CD4-positive, alpha-beta T cell (primary cell): ENCODE results near the gene USO1. TPM values are rescaled to one million over a fixed set of nuclear protein-coding genes. Genes with fewer than 3 reads are reported as not detected.

Experiments
- ATAC-seq: fragments of 200-7000 bp; cut with Tn5 transposase; one replicate; pipeline ENCODE4 v1.10.0; 2022; ENCODE audit warnings: mild to moderate bottlenecking; ENCODE audit not compliant: poor library complexity
- CTCF ChIA-PET: fragments of 350-600 bp; sonication (Branson Sonifier 250); formaldehyde crosslinking; loops from one replicate; lab custom pipeline; 2021; ENCODE audit warnings: antibody characterized with exemption, inconsistent platforms; lab: Charles Lee
- POLR2A ChIA-PET: fragments of 350-600 bp; sonication (Branson Sonifier 250); formaldehyde crosslinking; loops from one replicate; lab custom pipeline; 2021; ENCODE audit warnings: antibody characterized with exemption, inconsistent platforms; lab: Charles Lee
- DNase-seq, 14 experiments: peaks; one replicate each; pipeline ENCODE4 v3.0.0-alpha.2; 2013 to 2020; ENCODE audit warnings: mixed read lengths in 2 of 14
- H3K27ac ChIP-seq, 2 donors: one replicate each; pipeline versions ENCODE4 v1.5.1 to v1.7.0; 2013; ENCODE audit warnings: low read length in 2 of 2, low read depth in 1 of 2, mild to moderate bottlenecking in 1 of 2
- H3K27me3 ChIP-seq, 2 experiments: 1 replicate in 1 of 2; 2 replicates in 1 of 2; pipeline versions ENCODE4 v1.6.1 to v1.7.0; 2013; ENCODE audit warnings: low read length in 2 of 2, control low read depth in 1 of 2, mild to moderate bottlenecking in 1 of 2, moderate library complexity in 1 of 2; ENCODE audit not compliant: insufficient read depth in 2 of 2, control insufficient read depth in 1 of 2
- H3K36me3 ChIP-seq: one replicate; pipeline ENCODE4 v1.6.1; 2013; ENCODE audit warnings: low read length, control low read depth; ENCODE audit not compliant: insufficient read depth
- H3K4me1 ChIP-seq: one replicate; pipeline ENCODE4 v1.6.1; 2013; ENCODE audit warnings: low read length, control low read depth; ENCODE audit not compliant: insufficient read depth
- H3K4me3 ChIP-seq: one replicate; pipeline ENCODE4 v1.5.1; 2013; ENCODE audit warnings: mild to moderate bottlenecking, low read length, moderate library complexity
- H3K9me3 ChIP-seq, 2 experiments: 1 replicate in 1 of 2; 2 replicates in 1 of 2; pipeline versions ENCODE4 v1.6.1 to v1.7.0; 2013; ENCODE audit warnings: low read length in 2 of 2, mild to moderate bottlenecking in 2 of 2, control low read depth in 1 of 2, moderate library complexity in 1 of 2; ENCODE audit not compliant: control insufficient read depth in 1 of 2, insufficient read depth in 1 of 2
- H3K27ac Mint-ChIP-seq: one replicate; pipeline ENCODE4 v1.8.0; 2020; ENCODE audit warnings: mixed read lengths
- H3K27me3 Mint-ChIP-seq: one replicate; pipeline ENCODE4 v1.8.0; 2021; ENCODE audit warnings: mixed read lengths
- H3K36me3 Mint-ChIP-seq: one replicate; pipeline ENCODE4 v1.8.0; 2021; ENCODE audit warnings: low read depth, mixed read lengths
- H3K4me1 Mint-ChIP-seq: one replicate; pipeline ENCODE4 v1.8.0; 2021; ENCODE audit warnings: low read depth, mixed read lengths
- H3K4me3 Mint-ChIP-seq: one replicate; pipeline ENCODE4 v1.8.0; 2020; ENCODE audit warnings: mild to moderate bottlenecking, mixed read lengths
- H3K9me3 Mint-ChIP-seq: one replicate; pipeline ENCODE4 v1.8.0; 2020; ENCODE audit warnings: mixed read lengths
- intact Hi-C, 2 experiments: fragments of 100-400 bp; cut with DNase I in 1 of 2; cut with micrococcal nuclease in 1 of 2; formaldehyde crosslinking; loops; one replicate each; pipeline versions ENCODE4 v1.15.1 to v1.9.0; 2023 to 2025; cut with DNase I, micrococcal nuclease
- total RNA-seq, 174 experiments: library from RNA in 2 of 174; stranded (reverse) in 2 of 174; gene quantifications; one replicate each; pipeline ENCODE4 v1.2.3 and lab custom pipeline; 2021 to 2026
- TF ChIP-seq, protein P1 (sequence below): fragments of 200-600 bp; IDR thresholded peaks from one replicate; pipeline ENCODE4 v1.8.0; 2022; ENCODE audit warnings: antibody characterized with exemption, mild to moderate bottlenecking

Gene USO1
- total RNA-seq, 2 experiments from 2014 or later: 10.5 to 10.9 TPM

DNA sequence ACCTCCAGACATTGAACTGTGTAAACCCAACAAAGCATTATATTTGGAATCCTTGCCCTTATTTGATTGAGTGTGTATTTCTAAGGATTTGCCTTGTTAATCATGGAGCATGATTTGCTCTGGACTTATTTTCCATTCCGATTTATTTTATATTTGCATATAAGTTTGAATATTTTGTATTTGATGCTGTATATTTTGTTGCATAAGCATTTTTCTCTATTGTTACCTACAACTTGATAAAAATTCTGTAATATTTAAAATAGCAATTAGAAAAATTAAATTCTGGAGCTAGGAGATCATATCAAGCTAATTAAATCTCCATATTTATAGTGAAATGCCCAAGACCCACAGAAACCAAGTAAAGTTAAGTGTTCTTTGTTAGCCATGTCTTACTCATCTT lies 47.2 kb downstream of the USO1 start:
- H3K27me3 ChIP-seq: no peaks in the 10 kb centered on the region
- Mint-ChIP-seq H3K27me3 (no peaks in the 10 kb centered on the region), H3K4me3 (no peak overlapping the region), H3K36me3 (peaks cover 90% of the 10 kb centered on the region), H3K27ac (no peak overlapping the region), H3K9me3 (no peaks in the 10 kb centered on the region), H3K4me1 (peaks cover 4% of the 10 kb centered on the region)
- no peaks in the 10 kb centered on the region for H3K4me1 ChIP-seq
- no peak for ATAC-seq
- H3K4me3 ChIP-seq: no peak overlapping the region
- ChIA-PET CTCF (no interaction called here), POLR2A (no interaction called here)
- H3K27ac ChIP-seq: no peak overlapping the region
- DNase-seq: no peak
- TF ChIP-seq, protein P1, sequence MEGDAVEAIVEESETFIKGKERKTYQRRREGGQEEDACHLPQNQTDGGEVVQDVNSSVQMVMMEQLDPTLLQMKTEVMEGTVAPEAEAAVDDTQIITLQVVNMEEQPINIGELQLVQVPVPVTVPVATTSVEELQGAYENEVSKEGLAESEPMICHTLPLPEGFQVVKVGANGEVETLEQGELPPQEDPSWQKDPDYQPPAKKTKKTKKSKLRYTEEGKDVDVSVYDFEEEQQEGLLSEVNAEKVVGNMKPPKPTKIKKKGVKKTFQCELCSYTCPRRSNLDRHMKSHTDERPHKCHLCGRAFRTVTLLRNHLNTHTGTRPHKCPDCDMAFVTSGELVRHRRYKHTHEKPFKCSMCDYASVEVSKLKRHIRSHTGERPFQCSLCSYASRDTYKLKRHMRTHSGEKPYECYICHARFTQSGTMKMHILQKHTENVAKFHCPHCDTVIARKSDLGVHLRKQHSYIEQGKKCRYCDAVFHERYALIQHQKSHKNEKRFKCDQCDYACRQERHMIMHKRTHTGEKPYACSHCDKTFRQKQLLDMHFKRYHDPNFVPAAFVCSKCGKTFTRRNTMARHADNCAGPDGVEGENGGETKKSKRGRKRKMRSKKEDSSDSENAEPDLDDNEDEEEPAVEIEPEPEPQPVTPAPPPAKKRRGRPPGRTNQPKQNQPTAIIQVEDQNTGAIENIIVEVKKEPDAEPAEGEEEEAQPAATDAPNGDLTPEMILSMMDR: no peak
- intact Hi-C loops: no loop called here
- peaks cover 67% of the 10 kb centered on the region for H3K36me3 ChIP-seq
- no peaks in the 10 kb centered on the region for H3K9me3 ChIP-seq

DNA sequence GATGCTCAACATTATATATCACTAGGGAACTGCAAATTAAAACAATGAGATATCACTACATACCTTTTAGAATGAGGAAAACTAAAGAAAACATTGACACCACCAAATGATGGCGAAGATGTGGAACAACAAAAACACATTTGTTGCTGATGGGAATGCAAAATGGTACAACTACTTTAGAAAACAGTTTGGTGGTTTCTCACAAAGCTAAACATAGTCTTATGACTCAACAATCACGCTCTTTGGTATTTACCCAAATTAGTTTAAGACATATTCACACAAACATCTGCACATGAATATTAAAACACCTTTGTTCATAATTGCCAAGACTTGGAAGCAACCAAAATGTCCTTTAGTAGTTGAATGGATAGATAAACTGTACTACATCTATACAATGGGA lies 53.2 kb downstream of the USO1 start:
- POLR2A ChIA-PET: interaction anchor here (0.6 kb wide), 1 partner anchor 17 kb away, joined by 3 read pairs; no protein-coding TSS in a partner anchor
- H3K27me3 Mint-ChIP-seq: no peaks in the 10 kb centered on the region
- CTCF ChIA-PET: no interaction called here
- no peaks in the 10 kb centered on the region for H3K4me1 Mint-ChIP-seq
- peaks cover 95% of the 10 kb centered on the region for H3K36me3 Mint-ChIP-seq
- peaks cover 68% of the 10 kb centered on the region for H3K36me3 ChIP-seq
- DNase-seq: no peak
- intact Hi-C loops: loop anchor here in 1 of 2 experiments (5.0 kb wide), 1 partner anchor 120 kb away; no protein-coding TSS in a partner anchor
- H3K9me3 Mint-ChIP-seq: no peaks in the 10 kb centered on the region
- no peak overlapping the region for H3K27ac ChIP-seq
- no peak overlapping the region for H3K4me3 ChIP-seq
- H3K4me3 Mint-ChIP-seq: no peak overlapping the region
- no peak overlapping the region for H3K27ac Mint-ChIP-seq
- TF ChIP-seq, protein P1: no peak
- no peaks in the 10 kb centered on the region for H3K27me3 ChIP-seq
- H3K4me1 ChIP-seq: no peaks in the 10 kb centered on the region
- no peaks in the 10 kb centered on the region for H3K9me3 ChIP-seq
- ATAC-seq: no peak

DNA sequence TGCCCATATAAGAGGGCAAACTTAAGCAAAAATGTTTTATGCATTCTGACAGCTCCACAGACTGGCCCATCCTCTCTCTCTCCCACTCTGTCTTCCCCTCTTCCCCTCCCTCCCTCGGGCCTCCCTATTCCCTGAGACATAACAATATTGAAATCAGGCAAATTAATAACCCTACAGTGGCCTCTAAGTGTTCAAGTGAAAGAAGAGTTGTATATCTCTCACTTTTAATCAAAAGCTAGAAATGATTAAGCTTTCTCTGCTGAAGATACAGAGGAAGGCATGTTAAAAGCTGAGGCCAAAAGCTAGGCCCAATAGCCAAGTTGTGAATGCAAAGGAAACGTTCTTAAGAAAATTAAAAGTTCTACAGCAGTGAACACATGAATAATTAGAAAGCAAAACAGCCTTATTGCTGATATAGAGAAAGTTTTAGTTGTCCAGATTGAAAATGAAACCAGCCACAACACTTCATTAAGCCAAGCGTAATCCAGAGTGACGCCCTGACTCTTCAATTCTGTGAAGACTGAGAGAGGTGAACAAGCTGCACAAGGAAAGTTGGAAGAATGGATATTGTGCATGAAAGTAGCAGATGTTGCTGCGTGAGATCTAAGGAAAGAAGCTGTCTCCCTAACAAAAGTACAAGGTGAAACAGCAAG lies 54.9 kb downstream of the USO1 start:
- Histone ChIP-seq H3K9me3 (no peaks in the 10 kb centered on the region), H3K27me3 (no peaks in the 10 kb centered on the region), H3K27ac (no peak overlapping the region), H3K4me3 (no peak overlapping the region), H3K36me3 (peaks cover 71% of the 10 kb centered on the region), H3K4me1 (no peaks in the 10 kb centered on the region)
- DNase-seq: no peak
- ChIA-PET POLR2A (interaction anchor here (0.6 kb wide), 1 partner anchor 189 kb away, joined by 4 read pairs; no protein-coding TSS in a partner anchor), CTCF (no interaction called here)
- intact Hi-C loops: loop anchor here in 1 of 2 experiments (5.0 kb wide), 1 partner anchor 122 kb away; no protein-coding TSS in a partner anchor
- ATAC-seq: no peak
- no peaks in the 10 kb centered on the region for H3K9me3 Mint-ChIP-seq
- no peaks in the 10 kb centered on the region for H3K4me1 Mint-ChIP-seq
- H3K27ac Mint-ChIP-seq: no peak overlapping the region
- H3K4me3 Mint-ChIP-seq: no peak overlapping the region
- H3K27me3 Mint-ChIP-seq: no peaks in the 10 kb centered on the region
- TF ChIP-seq, protein P1: no peak
- H3K36me3 Mint-ChIP-seq: peaks cover 94% of the 10 kb centered on the region
